Astrocyte of the hippocampus (primary cell): ENCODE data around the gene ADPRS.

Experiments
- DNase-seq: peaks from one replicate; pipeline ENCODE4 v3.0.0; 2011; ENCODE audit warnings: low read depth, low spot score

The ADPRS gene

DNA sequence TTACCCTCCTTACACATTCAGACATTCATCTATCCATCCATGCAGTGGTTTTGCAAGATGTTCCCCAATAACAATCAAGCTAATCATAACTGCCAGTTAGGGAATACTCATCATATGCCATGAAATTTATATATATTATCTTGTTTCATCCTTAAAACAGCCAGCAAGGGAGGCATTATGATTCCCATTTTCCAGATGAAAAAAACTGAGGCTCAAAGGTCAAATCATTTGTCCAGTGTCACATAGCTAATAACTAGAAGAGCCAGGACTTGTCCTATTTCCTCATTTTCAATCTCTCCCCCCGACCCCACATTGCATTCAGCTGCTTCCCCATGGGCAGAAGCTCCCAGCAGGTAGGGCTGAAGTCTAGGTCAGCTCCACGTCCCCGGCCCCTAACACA lies 43.3 kb downstream of the ADPRS start:
- DNase-seq, result no peak

- DNase-seq, result peak; percentile 89
Measured at GRCh38 chr1:36133484-36133883, 44.8 kb downstream of the ADPRS start.

DNA sequence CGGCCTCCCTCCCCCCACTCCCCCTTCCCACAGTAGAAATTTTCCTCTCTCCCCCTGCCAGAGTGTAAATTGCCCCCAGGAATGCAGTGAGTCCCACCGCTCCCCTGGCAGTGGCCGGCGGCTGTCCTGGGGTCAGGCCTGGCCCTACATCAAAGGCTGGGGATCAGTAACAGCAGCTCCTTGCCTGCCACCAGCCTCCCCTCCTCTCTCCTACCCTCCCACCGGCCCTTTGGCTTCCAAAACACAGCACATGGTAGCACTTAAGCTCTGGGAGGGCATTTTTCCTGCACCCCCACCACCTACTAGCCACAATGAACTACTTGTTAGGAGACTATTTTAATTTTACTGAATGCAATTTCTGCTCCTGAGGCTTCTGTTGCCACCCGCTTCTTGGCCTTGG lies 45.3 kb downstream of the ADPRS start:
- DNase-seq, result peak; percentile 56

- peak; percentile 79 for DNase-seq
Measured at GRCh38 chr1:36134505-36135329, 46.0 kb downstream of the ADPRS start.

- no peak for DNase-seq
Measured at GRCh38 chr1:36135330-36135667, 46.6 kb downstream of the ADPRS start.

DNA sequence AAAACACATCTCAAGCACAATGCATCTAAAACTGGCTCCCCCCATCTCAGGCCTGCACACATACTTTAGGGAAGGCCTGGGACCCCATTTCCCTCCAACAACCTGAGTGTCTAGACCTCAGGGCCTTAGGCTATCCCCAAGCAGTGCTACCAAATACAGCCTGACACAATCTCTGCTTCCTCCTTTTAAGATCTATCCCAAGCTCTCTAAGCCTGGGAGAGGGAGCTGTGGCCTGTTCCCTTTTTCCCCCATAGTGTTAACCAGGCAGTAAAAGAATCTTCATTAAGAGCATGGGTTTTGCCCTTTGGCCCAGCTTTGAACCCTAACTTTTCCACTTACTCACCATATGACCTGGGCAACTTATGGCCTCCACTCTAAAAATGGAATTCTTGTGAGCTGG lies 47.1 kb downstream of the ADPRS start:
- DNase-seq, result no peak

GRCh38 chr1:36136535-36136934 lies 47.8 kb downstream of the ADPRS start:
- DNase-seq, result peak; percentile 91

DNA sequence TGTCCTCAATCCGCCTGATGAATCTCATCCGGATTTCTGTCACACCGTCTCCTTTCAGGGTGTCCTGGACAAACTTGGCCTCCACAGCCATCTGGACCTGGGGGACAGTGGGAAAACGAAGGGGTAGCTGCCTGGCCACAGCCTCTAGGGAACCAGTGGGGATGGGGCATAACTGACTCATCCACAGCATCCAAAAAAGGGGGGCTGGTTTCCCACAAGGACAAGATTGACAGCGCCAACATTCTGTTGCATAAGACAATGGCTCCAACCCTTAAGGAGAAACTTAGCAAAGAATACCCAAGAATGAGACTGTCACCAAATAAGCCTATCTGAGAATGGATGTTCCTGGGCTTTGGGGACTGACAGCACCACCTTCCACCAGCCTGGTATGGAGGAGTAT lies 48.5 kb downstream of the ADPRS start:
- no peak for DNase-seq

DNA sequence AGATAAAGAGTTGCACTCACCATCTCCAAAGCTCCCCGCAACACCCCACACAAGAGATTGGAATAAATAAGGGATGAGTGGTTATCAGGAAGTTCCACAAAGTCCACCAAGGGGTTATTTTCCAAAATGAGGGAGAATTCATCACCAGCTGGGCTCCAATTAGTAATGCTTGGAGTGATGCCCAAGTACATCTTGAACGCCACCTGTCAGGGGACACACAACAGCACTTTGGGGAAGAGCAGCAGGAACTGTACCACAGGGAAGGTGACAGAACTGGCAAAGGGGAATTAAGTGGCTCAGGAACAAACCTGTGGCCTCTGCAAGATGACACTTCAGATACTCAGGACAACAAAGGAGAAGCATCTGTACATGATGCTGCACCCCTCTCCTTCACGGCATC lies 49.1 kb downstream of the ADPRS start:
- DNase-seq, result no peak

- DNase-seq, result no peak
Measured at GRCh38 chr1:36139521-36139920, 50.8 kb downstream of the ADPRS start.

DNA sequence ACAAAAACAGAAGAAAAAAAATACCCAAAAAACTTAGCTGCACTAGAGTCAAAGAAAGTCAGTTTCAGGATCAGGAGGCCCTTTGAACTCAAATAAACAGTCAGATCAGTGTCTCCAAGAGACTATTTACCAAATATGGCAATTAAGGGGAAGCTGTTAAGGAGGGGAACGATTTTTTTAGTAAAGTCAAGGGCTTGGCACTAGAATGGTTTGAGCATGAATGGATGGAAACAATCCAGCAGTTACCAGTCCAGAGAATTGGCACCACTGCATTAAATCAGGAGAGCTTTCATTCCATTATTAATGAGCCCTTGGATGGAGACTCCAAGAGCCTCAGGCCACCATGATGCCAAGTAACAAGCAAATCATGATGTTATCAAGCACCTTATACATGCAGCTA lies 53.4 kb downstream of the ADPRS start:
- DNase-seq, result peak; percentile 72

DNA sequence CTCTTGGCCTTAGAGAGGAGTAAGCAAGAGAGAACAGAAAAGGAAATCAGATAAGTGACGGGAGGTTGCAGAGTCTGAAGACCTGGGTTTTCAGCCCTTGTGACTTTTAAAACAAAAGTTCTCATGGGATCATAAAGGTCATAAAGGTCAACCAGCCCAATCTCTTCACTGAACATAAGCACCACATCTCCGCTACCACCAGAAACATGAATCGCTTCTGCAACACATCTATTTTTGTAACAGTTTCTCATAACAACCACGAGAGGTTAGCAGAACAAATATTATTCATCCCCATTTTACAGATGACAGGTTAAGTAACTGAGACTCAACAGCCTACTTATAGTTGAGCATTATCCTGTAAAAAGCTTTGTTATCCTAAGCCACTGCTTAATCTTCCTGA lies 54.7 kb downstream of the ADPRS start:
- no peak for DNase-seq
